ENCODE data around the gene ACTMAP. TPM values are rescaled to one million over a fixed set of nuclear protein-coding genes. Genes with fewer than 3 reads are reported as not detected.

Gene ACTMAP
- total RNA-seq, 1 donor from 2014 or later, result 3.3 TPM

- DNase-seq (ENCODE audit: low read depth), result no peak
- no peak overlapping the region for H3K4me3 ChIP-seq (ENCODE audit: low read depth, low read length)
- TF ChIP-seq CTCF (conservative IDR thresholded peaks at IDR 0.05; ENCODE audit: low read depth, low read length), result no peak
Measured at GRCh38 chr19:40762754-40763470, 12.6 kb upstream of the ACTMAP start.

GRCh38 chr19:40759352-40759751, 9.1 kb upstream of the ACTMAP start:
- no peak for DNase-seq (ENCODE audit: low read depth)
- TF ChIP-seq CTCF (conservative IDR thresholded peaks at IDR 0.05; ENCODE audit: low read depth, low read length), result no peak
- no peak overlapping the region for H3K4me3 ChIP-seq (ENCODE audit: low read depth, low read length)

- TF ChIP-seq CTCF (conservative IDR thresholded peaks at IDR 0.05; ENCODE audit: low read depth, low read length), result no peak
- no peak overlapping the region for H3K4me3 ChIP-seq (ENCODE audit: low read depth, low read length)
- DNase-seq (ENCODE audit: low read depth), result no peak
Measured at GRCh38 chr19:40758491-40758890, 8.2 kb upstream of the ACTMAP start.

- H3K4me3 ChIP-seq (ENCODE audit: low read depth, low read length), result no peak overlapping the region
- no peak for DNase-seq (ENCODE audit: low read depth)
- no peak for TF ChIP-seq CTCF (conservative IDR thresholded peaks at IDR 0.05; ENCODE audit: low read depth, low read length)
Measured at GRCh38 chr19:40756502-40757110, 6.3 kb upstream of the ACTMAP start.

- H3K4me3 ChIP-seq (ENCODE audit: low read depth, low read length), result no peak overlapping the region
- DNase-seq (ENCODE audit: low read depth), result no peak
- TF ChIP-seq CTCF (conservative IDR thresholded peaks at IDR 0.05; ENCODE audit: low read depth, low read length), result no peak
Measured at GRCh38 chr19:40755791-40756190, 5.5 kb upstream of the ACTMAP start.

GRCh38 chr19:40755248-40755624, 5.0 kb upstream of the ACTMAP start:
- TF ChIP-seq CTCF (conservative IDR thresholded peaks at IDR 0.05; ENCODE audit: low read depth, low read length), result no peak
- no peak overlapping the region for H3K4me3 ChIP-seq (ENCODE audit: low read depth, low read length)
- no peak for DNase-seq (ENCODE audit: low read depth)
